ENCODE results near the gene PLXNA4.

GRCh38 chr7:132121987-132122386, 454.3 kb downstream of the PLXNA4 start:
- TF ChIP-seq CTCF (IDR thresholded peaks at IDR 0.05): no peak
- no peak for TF ChIP-seq POLR2A (IDR thresholded peaks at IDR 0.05)
- TF ChIP-seq EP300 (IDR thresholded peaks at IDR 0.05; ENCODE audit: low read depth): no peak
